Stimulated activated CD8-positive, alpha-beta memory T cell treated with anti-CD3 and anti-CD28 coated beads, Interleukin-4, amount 100 ng/mL, for 1 hour (primary cell): Measurements from ENCODE around the gene ZSWIM3.
"Not testable (repeated sequence)": the region's sequence is repeated elsewhere in the genome, so short reads cannot be mapped to it uniquely, and the experiment has no call there.

Experiments used
- DNase-seq, 2 donors: peaks; one replicate each; pipeline ENCODE4 v3.0.0-alpha.2; 2020; ENCODE audit warnings: low read depth in 2 of 2, low spot score in 1 of 2

ZSWIM3 gene

DNA sequence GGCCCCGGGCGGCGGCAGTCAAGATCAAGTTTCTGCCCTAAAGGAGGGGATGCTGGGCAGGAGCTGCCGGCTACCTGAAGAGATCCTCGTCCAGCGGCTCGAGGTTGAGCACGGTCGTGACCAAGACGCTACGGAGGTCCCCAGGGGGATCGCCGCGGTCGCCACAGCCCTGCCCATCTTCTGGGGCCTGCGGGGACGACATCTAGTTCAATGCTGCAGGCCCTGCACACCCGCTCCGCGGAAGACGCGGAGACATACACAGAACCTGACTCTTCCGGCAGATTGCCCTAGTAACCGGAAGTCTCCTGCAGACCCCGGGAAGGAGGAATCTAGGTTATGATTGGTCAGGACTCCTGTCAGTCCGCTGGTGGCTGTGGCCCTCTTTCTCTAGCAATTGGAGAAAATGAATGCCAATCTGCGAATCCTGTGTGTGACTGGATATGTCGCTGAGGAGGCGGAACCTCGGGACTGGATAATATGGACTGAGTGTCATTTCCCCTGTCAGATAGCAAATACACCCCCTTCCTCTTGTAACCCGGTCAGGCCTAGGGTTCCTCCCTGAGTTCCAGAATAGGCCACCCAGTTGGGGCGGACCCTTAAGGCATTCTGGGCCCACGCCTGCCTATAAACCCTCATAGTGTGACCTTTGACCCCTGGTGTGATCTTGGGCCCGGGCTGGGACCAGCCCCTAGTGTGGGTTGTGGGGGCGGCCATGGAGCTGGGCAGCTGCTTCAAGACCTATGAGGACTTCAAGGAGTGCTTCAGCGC lies at the start of gene ZSWIM3, which contains the start of gene ACOT8:
Gene ZSWIM3 (plus strand): TSS at position 501 of the 768 bp plus-strand sequence. CDS start 212 bp downstream, at position 713.
Gene ACOT8 (minus strand): TSS at position 279 of the 768 bp plus-strand sequence. CDS start 77 bp downstream, at position 202.
- peak; percentile 59 to 79 for DNase-seq

DNA sequence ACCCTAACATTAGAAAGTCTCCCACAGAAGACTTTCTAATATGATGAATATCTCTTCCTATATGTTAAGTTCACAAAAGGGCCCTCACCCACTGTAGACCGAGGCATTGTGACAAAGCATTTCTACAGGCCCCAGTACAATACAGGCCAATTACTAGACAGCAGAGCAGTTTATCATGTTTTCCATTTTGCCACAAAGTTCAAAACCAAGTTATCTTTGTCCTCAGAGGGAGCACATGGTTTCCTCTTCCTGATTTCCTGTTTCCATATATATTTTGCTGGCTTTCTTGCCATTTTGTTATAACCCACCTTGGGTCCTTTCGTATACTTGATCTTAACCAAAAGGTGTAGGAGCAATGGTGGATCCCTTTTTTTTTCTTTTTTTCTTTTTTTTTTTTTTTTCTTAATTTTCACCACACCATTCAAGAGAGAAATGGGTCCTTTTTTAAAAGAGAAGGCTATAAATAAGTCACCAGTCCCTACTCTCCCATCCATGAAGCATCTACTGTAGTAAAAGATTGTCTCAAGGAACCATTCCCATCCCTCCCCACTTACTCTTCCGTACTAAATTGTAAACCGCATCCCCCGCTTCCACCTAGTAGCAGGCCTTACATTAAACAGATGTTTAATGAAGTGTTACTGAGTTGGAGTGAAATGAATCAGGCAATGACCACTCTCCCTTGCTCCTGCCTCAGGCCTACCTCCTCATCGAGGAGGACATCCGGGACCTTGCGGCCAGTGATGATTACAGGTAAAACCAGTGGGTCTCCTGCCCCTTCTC lies 47.0 kb upstream of the ZSWIM3 start:
- no peak for DNase-seq

DNA sequence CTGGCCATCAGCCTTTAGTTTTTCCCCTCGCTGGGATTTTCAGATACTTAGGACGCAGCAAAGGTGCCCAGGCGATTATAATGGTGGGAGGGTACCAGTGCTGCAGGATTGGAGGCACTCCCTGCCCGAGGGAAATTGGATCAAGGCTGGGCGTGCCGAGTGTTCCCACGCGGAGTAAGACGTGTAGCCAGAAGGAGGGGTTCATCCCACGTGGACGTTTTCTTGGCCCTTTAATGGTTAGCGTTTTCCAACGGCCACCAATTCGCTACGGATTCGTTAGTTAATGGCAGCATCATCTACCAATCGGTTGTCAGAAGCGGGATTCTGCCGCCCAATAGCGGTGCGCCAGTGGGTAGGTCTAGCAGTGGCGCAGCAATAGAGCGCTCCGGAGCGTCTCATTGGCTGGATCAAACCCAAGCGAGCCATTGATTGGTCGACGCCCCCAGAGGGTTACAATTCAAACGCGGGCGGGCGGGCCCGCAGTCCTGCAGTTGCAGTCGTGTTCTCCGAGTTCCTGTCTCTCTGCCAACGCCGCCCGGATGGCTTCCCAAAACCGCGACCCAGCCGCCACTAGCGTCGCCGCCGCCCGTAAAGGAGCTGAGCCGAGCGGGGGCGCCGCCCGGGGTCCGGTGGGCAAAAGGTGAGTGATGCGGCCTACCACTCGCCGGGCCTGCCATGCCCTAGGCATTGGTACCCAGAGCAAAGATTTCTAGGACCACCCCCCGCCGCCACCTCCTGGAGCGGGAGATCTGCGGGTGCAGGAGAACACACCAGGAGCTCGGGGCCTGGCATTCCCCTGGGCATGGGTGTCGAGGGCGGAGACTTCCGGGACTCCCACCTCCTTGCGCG lies 45.0 kb upstream of the ZSWIM3 start, which contains the start of gene UBE2C:
Gene UBE2C (plus strand): TSS at position 488 of the 849 bp plus-strand sequence. CDS start 52 bp downstream, at position 540.
- peak; percentile 72 to 87 for DNase-seq

DNA sequence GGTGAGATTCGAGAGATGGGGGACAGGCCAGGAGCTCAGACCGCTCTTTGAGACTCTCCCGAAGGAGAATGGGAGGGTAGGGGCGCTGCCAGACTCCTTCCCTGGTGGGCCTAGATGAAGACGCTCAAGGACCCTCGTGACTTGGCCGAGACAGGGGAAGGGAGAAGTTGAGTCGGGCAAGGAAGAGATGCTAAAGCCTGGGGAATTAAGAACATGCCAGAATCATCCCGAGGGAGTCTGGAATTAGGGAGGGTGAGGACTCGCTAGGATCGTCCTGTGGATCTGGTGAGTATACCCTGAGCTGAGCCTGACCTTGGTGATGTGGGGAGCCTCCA lies 44.4 kb upstream of the ZSWIM3 start:
- DNase-seq: no peak

DNA sequence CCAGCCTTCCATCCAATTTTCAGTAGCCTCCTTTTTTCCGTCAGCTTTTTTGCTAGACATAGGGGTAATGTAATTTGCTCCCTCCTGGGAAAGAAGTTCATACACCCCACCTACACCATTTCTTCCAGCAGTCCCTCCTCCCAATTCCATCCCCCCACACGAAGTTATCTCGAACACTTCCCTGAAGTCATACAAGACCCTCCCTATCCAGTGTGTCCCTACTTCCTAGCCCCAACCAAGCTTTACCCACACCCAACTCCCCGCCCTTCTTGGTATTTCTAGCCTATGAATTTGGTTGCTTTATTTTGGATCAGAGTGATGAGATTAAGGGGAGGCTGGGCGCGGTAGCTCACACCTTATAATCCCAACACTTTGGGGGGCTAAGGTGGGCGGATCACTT lies 43.9 kb upstream of the ZSWIM3 start:
- DNase-seq: no peak

DNA sequence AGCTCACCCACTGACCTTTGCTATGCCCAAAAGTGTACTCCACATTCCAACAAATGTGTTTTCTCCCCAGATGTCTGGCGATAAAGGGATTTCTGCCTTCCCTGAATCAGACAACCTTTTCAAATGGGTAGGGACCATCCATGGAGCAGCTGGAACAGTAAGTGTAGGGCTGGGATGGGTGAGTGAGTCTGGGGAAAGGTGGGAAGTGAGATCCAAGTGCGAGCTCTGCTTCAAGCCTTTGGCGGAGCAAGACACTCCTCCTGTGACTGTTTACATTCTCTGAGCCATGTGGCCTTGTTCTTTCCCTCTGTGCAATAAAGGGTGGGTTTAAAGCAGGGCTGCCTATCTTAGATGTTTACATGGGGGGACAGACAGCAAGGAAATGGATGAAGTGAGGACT lies 43.1 kb upstream of the ZSWIM3 start:
- DNase-seq: no peak

DNA sequence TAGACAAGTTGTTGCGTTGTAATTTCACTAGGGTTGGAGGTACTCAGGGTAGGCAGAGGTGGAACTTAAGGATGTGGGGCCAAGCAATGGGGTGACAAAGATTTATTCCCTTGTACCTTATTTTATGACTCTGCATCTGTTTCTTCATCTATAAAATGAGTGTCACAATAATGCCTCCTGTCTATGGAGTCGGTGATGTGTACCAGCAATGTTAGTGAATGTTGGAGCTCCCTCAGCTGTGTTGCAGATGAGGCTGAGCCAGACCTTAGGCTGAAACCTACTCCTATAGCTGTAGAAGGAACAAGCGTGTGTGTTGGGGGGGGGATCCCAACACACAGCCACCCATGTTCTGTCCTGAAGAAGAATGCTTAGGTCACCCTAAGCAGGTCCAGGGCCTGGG lies 40.5 kb upstream of the ZSWIM3 start:
- DNase-seq: no peak

DNA sequence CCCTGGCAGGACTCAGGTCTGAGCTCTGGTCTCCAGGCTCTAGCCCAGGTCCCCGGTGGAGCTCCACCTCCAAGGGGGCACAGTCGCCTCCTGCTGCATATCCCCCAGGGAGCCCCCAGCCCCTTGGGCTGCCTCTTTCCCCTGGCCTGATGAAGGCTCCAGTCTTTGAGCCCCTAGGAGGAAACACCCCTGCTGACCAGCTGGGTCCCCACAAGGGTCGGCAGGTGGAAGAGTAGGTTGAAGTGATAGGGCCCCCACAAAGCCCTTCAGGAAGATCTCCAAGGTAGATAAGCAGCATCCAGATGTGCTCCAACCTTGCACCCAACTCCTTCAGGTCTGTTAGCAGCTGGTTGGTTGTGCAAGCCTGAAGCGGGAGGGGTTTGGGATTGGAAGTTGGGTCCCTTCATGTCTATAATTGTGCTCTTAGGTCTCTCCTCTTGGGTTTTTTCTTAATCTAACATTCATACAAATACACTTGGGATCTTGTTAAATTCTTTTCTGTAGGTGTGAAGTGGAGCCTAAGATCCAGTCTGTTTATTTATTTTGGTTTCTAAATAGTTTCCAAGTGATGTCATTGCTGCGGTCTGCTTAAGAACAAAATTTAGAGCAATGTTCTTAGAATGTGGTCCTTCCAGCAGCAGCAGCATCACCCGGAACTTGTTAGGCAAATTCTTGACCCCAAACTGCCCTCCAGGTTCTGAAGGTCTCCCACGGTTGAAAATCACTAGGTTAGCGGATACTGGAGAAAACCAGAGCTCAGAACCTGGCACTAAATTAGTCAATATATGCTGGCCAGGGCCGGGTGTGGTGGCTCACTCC lies 39.8 kb upstream of the ZSWIM3 start:
- DNase-seq: no peak

DNA sequence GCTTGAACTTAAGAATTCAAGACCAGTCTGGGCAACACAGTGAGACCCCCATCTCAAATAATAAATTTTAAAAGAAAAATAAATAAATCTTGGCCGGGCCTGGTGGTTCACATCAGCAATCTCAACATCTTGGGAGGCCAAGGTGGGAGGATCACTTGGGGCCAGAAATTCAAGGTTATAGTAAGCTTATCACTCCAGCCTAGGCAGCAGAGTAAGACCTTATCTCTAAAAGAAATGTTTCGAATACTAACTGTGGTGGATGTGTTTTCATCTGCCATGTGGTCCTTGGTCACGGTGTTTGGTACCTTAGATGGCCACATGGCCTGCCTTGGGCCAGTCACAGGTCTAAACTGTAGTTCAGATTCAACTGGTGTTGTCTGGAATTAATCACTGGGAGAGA lies 39.2 kb upstream of the ZSWIM3 start:
- no peak for DNase-seq

DNA sequence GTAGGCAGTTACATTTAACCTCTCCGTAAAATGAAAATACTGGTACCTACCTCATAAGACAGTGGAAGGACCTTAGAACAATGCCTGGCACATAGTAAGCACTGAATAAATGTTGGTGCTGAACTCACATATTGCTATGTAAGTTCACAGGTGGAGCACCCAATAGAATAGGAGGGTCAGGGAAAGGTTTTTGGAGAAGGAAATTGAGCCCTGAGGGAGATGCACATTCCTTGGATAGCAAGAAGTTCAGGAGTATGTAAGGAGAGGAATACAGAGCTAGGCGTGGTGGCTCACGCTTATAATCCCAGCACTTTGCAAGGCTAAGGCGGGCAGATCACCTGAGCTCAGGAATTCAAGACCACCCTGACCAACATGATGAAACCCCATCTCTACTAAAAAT lies 37.9 kb upstream of the ZSWIM3 start:
- no peak for DNase-seq

DNA sequence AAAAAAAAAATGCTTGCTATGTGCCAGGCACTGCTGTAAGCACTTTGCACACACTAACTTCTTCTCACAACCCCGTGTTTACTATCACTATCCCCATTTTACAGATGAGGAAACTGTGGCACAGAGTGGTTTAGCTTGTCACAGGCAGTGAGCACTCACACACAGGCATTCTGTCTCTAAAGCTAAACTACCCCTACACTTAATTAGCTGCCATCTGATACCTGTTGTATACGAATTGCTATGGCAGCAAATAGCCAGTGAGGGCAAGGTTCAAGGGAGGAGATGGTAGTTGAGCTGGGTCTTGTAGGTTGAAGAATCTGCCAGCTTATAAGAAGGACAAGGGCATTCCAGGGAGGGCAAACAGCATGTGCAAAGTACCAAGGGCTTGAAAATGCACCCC lies 35.5 kb upstream of the ZSWIM3 start:
- DNase-seq: no peak

DNA sequence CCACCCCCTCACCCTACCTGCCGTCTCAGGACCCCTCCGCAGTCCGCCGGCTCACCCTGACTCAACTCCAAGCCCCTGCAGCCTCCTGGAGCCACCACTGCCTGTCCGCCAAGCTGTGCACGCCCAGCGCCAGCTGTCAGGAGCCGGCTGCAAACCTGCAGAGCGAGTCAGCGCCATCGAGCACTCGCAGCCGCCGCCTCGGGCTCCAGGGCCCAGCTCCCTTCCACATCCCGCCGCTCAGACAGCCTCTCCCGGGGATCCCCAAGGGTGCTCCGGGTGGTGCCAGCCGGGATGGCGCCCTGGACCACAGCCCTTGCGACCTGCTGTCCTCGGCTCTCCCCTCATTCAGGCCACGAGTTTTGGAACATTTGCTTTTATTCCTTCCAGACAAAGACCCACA lies 34.6 kb upstream of the ZSWIM3 start:
- DNase-seq: no peak

DNA sequence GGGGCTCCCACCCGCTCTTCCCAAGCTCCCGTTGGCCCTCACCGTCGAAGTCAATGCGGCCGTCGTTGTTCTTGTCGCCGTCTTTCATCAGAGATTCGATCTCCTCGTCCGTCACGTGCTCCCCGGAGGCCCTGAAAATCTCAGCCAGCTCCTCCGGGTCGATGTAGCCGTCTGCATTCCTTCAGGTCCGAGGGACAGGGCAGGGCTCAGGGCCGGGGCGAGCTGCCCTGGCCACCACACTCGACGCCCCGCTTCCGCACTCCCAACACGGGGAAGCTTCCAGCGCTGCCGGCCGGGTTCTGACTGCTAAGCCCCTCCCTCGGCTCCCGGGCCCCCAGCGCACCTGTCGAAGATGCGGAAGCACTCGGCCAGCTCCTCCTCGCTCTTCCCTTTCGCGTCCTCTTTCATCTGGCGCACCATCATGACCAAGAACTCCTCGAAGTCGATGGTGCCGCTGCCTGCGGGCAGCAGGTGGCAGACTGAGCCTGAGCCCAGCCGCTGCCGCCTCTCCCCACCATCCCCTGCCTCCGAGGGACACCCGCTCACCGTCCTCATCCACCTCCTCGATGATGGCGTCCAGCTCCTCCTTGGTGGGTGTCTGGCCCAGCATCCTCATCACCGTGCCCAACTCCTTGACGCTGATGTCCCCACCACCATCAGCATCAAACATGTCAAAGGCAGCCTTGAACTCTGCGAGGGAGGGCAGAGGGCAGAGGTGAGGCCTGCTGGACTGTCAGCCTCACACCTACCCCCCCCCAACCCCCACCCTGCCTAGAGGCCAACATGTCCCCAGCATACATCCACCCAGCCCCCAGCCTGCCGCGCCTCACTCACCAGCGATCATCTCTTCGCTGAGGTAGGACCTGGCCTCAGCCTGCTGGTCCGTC lies 33.2 kb upstream of the ZSWIM3 start:
- peak in 1 of 2 donors; percentile 21 for DNase-seq

DNA sequence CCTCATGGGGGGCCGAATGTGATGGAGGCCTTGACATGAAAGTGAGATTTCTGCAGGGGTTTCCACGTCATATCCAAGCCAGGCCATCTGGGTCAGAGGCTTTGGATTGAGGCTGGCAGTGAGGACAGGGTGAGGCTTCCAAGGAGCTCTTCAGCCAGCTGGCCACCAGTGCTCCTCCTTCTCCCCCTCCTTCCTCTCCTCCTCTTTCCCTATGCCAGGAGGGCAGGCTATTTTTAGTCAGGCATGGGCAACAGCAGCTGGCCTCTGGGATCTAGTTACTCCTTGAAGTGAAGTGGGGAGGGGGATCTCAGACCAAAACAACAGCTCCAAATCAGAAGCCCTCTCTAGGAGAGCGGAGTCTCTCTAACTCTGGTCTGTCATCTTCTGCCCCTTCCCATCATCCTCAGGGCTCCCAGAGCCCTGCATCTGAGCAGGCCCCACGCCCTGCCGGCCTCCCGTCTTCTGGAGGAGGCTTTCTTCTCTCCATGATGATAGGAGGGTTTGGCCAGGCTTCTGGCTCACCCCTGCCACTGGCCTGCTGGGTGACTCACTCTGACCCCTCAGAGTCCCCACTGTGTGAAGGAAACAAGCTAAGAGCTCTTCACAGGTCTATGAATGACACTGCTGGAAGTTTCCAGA lies 30.9 kb upstream of the ZSWIM3 start:
- no peak for DNase-seq

DNA sequence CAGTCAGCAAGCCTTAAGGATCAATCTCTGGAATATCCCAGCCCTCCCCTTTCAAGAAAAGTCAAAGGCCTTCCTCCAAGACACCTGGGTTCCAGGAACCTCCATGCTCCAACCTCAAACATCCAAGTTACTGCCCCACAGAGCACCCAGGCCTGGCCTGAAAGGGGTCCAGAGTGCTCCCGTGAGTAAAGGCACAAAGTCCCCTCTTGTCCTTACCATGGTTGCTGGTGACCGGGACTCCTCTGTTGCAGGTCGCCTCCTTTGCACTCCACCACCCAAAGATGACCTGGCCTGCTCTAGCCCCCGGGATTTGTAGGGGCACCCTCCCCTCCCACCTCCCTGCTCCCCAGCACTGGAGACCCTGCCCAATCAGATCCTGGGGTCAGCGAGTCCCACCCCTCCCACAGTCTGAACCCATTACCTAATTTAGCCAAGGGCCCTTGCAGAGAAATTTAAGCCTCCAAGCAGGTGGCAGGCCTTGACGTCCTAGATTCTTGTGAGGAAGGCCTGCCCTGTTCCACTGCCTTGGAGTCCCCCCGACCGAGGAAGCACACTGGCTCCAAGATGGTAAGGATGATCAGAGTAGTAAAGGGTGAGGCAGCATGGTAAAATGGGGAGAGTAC lies 30.3 kb upstream of the ZSWIM3 start, which contains the start of gene TNNC2:
Gene TNNC2 (minus strand): TSS at position 283 of the 623 bp plus-strand sequence. CDS start 64 bp downstream, at position 219.
- no peak for DNase-seq

DNA sequence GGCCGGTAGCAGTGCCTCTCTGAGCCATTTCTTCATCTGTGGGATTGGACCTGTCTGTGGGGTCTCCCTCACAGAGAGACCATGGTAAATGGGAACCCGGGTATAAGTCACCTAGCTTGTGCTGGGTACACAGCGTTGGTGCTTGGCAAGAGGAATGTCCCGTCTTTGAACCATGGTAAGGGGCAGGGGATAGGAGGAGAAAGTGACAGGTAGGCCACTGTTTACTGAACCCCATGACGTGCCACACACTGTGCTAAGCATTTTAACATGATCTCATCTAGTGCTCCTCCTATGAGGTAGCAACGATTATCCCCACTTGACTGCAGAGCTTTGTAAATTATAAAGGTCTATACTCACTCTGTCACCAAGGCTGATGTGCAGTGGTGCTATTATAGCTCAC lies 29.7 kb upstream of the ZSWIM3 start:
- no peak for DNase-seq

DNA sequence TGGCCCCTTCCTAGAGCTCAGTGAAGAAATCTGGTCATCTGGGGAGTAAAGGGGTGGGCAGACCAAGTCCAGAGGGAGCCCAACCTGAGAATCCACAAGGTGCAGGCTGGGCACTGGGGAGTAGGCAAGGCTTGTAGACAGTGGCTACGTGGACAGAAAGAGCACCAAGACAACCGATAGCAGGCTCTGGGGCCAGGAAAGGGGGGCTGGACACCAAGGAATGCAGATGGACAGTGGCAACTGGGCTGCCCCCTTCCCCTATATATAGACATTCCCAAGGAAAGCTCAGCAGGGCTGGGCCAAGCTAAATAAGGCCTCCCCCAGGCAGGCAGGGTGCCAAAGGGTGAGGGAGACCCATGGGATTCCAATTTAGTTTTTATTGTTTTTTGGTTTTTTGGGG lies 28.8 kb upstream of the ZSWIM3 start:
- no peak for DNase-seq

DNA sequence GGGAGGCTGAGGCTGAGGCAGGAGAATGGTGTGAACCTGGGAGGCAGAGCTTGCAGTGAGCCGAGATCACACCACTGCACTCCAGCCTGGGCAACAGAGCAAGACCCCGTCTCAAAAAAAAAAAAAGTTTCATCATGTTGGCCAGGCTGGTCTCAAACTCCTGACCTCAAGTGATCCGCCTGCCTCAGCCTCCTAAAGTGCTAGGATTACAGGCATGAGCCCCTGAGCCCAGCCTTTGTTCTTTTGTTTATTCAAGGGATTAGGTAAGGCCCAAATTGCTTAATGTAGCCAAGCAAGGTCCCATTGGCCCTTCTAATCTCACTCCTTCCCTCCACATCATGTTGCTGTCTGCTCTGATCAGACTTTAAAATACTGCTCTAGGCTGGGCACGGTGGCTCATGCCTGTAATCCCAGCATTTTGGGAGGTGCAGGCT lies 27.7 kb upstream of the ZSWIM3 start:
- not testable (repeated sequence) for DNase-seq
